Measurements from ENCODE around the gene CCNK.

- no peak for TF ChIP-seq EZH2 (IDR thresholded peaks at IDR 0.05; ENCODE audit: borderline replicate concordance, low read depth, low read length, severe bottlenecking)
- TF ChIP-seq CTCF (IDR thresholded peaks at IDR 0.05; ENCODE audit: borderline replicate concordance, extremely low read depth, low read length, poor library complexity, severe bottlenecking), result no peak
Measured at GRCh38 chr14:99463974-99464373, 17.2 kb upstream of the CCNK start.
